Stimulated activated CD8-positive, alpha-beta memory T cell treated with anti-CD3 and anti-CD28 coated beads, Interleukin-15, amount 100 ng/mL, for 48 hours (primary cell): ENCODE results near the gene FOXP1.
A peak's percentile ranks its signal among the peaks of the same experiment; 100 is the strongest.

Experiments
- DNase-seq, 2 donors: peaks; one replicate each; pipeline ENCODE4 v3.0.0-alpha.2; 2020; ENCODE audit warnings: low read depth in 2 of 2

The FOXP1 gene

DNA sequence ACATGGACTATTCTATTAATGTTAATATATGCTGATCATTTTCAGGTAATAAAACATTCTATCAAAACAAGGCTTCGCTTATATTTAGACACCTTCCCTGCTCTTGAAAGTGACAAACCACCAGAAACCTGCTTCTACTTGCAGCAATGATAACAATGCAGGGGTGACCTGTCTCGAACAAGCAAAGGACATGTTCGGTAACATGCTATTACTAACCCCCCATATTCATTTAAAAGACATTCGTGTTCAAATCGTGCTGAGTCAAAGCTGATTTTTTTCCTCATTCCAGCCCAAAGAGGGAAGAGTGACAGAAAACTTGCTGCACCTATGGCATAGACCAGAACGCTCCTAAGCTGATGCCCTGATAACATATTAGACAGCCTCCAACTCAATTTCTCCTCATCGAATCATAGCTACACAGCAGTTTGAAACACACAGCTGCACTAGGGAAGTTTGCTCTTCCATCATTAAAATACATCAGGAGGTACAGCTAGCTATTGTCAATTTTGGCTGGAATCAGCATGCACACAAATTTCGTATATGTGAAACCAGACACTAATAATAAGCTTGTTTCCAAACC lies 341.5 kb downstream of the FOXP1 start:
- no peak for DNase-seq

DNA sequence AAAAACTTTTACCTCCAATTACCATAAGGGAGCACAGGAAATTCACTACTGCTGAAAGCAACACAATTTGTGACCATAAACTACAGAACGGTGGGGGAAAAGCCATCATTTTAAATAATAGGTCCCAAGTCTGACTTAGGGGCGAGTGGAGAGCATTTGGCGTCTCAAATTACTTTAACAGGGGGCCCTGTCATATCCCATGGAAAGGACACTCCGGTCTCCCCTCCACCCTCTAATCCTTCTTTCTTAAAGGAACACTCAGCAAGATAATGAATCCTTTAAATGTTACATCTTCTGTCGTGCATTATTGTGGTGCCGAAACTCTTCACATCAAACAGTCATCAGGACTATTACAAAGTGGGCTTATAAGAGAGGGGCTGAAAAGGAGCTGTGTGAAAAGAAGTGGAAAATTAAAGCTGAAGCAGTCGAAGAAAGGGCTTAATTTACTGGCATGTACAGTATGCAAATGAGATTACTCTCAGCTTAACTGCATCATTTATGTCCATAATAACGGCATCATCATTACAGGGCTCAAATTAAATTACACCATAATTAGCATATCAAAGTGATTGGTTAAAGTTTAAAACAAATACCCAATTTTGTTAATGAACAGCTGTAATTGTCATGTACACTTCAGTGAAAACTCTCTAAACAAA lies 342.2 kb downstream of the FOXP1 start:
- no peak for DNase-seq

DNA sequence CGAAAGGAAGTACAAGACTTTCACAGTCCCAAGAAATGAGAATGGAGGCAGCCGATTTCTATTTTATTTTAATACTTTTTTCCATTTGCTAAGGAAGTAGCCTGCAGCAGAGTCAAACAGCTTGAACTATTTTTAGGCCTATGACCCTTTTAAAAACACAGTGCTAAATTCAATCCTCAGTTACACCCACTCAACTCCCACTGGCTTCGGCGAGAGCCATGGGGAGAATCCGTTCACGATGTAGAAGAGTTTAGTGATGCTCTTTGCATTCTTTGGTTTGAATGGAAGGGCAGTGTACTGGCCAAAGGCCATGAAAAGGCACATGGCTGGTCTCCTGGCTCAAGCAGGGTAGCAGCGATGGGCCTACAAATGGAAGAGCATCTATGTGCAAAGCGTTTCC lies 343.5 kb downstream of the FOXP1 start:
- no peak for DNase-seq

DNA sequence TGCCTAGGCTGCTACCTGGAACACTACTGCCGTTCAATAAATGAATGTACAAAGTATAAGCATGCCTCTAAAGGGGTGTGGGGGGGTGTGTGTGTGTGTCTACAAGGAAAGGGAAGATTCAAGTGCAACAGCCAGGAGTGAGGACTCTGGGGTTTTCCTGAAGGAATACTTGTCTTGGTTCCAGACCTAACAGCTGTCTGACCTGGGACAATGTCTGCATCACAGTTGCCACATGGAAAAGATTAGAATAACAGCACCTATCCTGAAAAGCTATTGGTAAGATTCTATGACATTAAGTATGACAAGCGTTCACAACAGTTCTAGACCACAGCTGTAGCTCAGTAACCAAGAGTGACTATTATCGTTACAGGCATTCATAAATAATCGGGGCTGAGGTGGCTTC lies 345.2 kb downstream of the FOXP1 start:
- no peak for DNase-seq

DNA sequence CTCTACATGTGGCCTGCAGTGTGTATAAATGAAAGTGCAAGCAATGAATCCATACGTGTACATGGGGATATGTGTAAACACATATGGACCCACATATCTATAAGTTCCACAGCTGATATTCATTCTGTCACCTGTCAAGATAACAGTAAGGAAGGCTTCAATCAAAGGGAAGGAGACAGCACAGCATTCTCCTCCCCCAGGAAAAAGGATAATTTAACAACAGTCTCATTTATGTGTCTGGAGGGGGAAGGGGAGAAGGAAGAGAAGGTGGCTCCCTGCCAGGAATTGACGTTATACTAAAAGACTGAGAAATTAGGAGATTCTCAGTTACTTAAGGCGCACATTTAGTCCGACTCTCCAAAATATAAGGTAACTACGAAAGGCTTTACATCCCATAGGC lies 345.9 kb downstream of the FOXP1 start:
- DNase-seq: no peak

DNA sequence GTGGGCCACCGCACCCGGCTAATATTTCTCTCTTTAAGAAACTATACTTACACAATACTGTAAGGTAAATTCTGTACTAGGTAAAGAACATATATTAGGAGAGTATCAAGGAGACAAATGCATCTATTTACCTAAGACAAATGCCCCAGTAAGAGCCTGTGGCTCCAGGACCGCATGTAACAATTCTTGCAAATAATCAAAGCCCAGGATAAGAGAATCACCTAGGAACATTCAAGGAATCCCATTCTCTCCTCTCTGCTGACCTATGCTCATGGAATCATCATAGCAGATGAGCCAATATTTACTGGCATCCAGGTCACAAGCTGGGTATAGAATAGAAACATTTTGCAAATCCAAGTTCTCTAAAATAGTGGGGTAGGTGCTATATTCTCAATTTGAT lies 347.7 kb downstream of the FOXP1 start:
- DNase-seq: no peak

DNA sequence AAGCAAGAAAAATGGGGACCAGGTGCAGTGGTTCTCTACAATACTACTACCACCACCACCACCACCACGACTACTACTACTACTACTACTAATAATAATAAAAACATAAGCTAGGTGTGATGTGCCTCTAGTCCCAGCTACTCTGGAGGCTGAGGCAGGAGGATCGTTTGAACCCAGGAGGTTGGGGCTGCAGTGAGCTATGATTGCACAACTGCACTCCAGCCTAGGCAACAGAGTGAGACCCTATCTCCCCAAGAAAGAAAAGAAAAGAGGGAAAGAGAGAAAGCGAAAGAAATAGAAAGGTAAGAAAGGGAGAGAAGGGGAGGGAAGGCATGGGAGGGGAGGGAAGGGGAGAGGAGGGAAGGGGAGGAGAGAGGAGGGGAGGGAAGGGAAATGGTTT lies 350.6 kb downstream of the FOXP1 start:
- DNase-seq: no peak

DNA sequence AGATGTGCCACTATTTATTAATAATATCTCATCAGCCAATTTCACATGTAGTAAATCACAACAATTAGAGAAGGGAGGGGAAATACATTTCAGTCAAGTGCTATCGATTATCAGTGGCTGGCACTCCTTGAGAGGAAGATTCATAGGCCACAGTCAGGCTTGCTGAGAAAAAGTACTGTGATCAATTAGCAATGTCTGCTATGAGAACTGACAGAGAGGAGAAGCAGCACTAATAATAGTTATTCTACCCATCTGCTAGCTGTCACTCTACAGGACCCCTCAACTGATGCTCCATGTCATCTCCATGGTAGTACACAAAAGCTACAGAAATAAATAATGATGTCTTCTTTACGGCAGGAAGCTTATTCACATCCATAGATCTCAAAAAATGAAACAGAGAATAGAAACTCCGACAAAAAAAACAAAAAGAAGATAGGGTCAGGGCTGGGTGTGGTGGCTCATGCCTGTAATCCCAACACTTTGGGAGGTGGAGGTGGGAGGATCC lies 351.3 kb downstream of the FOXP1 start:
- no peak for DNase-seq

DNA sequence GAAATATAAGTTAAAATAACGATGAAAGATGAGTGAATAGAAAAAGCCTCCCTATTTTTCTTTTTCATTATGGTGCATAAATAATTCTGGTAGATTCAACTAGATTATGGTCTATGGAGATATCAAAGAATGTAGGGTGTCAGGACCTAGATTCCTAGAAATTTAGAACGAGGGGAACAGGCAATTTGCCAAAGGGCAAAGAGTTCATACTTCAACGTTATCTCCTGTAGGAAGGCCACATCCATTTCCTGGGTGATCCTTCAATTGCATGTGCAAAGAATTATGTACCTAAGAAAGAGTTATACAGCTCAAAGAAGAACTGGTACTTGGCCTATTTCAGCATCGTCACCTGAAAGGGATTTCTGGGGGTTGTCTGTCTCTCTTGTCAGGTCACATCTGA lies 351.8 kb downstream of the FOXP1 start:
- no peak for DNase-seq

DNA sequence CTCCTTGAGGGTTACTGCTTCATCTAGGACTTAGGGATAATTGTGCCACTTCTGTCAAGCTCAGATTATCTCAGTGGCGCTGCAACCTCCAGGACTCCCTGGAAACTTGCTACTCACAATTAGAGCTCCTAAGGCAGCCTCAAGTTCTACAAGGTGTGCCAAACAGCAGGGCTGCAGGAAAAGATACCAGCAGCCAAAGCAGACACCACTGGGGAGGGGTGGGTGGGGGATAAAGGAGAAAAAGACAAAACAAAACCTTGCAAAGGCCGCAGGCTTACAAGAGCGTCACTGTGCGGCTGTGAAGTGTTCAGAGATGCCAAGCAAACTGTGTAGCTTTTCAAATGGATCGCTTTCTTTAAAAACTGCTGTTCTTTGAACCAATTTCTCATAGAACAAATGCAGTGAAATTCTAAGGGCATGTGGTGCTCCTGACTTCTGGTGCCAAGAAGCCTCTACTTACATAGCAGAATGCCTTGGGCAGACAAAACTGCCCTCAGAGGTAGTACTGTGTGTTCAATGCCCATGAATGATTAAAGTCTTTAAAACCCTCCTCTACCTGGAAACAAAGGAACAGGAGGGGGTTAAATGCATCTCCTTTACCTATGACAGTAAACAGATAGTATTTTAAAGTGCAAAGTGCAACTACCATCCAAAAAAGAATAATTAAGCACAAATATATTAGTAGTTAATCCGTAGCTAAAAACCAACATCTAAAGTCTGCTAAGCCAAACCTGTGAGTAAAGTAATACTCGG lies 353.4 kb downstream of the FOXP1 start:
- no peak for DNase-seq

DNA sequence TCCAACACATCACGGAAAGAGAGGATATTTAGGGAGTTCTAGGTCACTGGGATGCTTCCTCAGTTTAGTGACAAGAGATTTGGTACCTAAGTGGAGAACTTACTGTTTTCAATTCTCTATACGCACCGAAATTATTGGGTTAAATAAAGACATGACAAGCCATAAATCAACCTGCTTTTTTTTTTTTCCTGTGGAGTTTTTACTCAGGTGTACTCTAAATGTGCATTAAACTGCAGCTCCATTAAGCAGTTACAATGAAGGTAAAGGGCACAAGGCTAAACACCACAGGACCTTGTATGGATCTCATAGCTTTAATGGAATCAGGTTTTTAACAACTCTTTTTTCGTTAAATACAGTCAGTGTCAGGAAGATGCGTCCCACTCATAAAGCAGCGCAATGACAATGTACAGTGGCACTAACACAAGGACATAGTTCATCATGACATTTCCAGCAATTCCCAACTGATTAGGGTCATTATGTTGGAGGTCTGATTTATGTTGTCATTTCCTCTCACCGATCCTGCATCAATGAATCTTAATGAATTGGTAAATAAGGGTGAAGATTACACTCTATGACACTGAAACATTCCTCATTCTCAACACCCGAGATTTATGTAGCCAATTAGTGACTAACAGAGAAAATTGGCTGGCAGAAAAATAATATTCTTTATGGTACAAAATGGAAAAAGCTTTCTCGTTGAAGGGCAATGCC lies 355.2 kb downstream of the FOXP1 start:
- no peak for DNase-seq

DNA sequence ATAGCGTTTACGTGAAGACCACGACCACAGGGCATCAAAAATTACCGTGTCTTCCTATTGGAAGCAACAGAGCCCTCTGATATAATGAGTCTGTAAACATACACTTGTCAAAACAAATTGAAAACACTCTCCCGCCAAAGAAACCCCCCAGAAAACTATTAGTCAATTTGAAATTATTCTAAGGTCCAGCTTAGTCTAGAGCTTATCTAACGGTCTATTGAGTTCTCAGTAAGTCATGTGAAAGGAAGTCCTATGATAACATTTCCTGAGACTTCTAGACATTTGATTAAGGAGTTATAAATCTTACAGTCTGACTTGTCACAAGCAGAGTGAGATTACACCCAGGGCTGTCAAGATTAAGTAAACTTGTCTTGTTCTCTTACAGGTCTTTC lies 356.3 kb downstream of the FOXP1 start:
- DNase-seq: no peak

DNA sequence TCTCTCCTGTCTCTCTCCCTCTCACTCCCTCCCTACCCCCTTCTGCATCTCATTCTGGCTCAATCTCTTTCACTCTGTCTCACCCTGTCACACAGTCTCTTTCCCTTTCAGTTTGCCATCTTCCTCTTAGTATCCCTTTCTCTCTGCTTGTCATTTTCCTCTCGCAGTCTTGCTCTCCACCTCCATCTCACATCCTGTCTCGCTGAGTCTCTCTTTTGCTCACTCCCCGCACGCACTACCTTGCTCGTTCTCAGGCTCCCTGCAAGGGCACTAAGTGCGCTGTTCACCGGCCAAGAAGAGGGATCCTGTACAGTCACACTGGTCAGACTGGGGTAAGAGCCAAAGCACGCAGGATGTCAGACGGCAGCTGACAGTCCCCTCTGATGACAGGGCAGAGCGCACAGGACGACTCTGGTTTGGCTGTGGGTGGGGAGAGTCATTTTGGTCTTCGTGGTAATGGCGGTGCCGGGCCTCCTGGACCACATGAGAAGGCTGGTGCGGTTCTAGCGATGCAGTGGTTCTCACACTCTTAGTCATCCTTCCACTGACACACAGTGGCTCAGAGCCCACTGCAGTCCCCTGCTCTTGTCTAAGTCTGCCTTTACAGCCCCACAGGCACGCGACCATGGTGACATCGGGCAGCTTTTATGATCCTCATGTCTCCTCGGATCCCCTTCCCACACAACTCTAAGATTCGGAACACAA lies 356.8 kb downstream of the FOXP1 start:
- DNase-seq: peak; percentile 89 to 92

DNA sequence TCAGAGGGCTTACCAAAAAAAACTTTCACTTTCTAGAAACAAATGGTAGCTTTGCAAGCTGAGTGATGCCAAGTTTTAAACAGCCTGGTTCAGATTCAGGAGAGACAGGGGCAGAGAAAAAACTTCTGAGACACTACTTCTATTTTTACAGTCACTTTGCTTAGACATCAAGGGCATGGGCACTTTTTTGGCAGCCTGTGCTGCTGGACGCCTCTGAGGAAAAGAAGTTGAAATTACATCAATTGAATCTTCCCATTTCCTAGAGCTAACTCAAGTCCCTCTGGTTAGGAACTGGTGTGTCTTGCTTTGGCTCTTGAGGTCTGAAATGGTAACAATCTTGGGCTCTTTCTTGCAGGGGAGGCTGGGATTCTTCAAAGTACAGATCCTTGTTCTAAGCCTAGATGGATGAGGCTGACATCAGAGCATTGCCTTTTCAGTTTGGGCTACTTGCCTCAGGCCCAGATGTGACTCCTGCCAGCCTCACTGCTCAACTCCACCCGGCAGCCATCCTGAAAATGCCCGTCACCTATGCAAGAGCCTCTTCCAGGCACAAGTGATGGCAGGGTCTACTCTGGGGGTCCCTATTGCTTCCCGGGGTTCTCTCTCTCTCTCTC lies 357.5 kb downstream of the FOXP1 start:
- no peak for DNase-seq

DNA sequence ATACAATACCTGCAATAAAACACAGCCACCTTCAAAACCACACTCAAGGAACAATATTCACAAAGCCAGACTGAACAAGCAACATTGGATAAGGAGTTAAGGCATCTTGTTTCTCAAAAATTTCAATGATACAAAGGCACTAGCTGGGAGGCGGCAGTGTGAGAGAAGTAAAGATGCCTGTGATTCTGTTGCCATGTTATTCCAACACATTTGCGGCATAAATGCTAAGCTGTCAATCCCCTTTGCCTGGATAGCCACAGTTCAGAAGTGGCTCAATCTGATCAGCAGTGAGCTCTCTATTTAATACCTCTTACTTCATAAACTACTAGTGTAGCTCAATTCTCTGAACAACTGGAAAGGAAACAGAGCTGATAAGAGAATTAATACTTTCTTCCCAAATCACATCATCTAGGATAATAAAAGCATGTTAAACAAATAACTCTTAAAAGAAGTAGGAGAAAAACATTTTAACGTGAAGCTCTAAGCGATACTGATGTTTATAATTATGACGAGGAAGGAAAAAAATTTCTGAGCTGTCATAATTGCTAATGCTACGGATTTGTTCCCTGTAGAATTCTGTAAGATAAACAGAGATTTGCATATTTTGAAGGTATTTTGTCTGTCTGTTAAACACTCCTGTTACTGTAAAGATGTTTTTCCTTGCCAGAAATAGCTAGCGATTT lies 358.4 kb downstream of the FOXP1 start:
- no peak for DNase-seq

DNA sequence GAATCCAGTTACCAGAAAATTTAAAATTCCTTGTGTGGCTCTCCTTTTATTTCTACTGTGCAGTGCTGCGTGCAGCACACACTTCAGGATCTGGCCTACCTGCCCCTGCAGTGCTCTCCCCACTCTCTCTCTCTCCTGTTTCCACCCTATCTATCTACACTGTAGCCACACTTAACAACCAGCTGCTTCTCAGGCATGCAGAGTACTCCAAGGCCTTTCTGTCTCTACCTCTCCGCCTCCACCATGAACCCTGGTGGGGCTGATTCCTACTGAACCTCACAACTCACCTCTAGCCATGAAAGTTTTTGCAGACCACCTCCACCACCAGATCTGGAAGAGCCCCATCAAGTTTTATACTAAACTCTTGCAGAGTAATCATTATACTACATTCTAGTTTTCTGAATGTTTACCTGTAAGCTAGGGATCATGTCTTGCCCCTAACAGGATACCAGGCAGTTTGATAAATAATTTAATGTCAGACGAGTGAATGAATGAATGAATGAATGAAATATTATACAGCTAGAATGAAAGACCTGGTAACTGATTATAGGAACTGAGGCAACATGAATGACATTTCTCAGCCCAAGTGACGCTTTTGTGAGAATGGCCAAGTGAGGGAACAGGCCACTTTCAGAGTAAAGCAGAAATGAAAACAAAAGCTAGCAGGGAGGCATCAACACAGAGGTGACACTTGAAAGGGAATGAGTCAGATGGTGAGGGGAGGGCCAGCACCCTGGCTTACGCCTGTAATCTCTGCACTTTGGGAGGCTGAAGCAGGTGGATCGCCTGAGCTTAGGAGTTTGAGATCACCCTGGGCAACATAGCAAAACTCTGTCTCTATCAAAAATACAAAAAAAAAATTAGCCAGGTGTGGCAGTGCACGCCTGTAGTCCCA lies 363.5 kb downstream of the FOXP1 start:
- DNase-seq: peak; percentile 36 to 45

DNA sequence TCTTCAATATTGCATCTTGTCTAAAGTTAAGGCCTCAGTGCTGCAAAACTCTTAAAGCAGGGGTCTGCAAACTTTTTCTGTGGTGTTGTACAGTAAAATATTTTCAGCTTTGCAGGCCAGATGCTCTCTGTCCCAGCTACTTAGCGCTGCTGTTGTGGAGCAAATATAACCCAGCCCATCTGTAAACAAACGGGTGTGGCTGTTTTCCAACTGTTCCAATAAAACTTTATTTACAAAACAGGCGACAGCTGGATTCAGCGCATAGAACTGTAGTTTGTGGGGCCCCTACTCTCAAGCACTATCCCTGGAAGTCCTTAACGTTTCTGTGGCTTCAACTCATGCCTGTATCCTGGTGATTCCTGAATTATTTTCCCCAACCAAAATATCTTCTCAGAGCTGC lies 365.0 kb downstream of the FOXP1 start:
- DNase-seq: no peak

DNA sequence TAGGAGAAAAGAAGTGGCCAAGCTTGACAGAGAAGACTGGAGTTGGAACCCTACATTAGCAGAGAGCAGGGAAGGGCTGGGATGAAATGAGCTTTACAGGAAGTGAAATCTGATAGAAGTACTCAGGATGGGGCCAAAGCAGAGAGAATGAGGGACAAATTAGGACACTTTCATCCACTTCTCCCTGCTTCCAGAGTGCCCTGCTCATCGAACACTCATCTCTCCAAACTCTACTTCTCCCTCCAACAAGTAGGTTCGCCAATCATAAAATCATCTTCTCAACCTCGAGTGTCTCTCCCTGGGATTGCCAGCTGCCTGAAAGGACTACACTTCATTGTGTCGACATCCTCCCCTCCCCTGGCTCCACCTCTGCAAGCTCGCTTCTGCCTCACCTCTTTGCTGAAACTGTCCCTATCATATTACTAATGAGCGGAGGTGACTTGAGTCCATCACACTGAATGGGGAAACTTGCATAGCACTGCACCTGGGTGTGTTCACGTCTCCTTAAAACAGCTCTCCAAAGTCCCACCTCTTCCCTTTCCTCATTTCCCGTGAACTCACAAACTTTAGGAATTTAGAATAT lies 365.8 kb downstream of the FOXP1 start:
- DNase-seq: no peak

DNA sequence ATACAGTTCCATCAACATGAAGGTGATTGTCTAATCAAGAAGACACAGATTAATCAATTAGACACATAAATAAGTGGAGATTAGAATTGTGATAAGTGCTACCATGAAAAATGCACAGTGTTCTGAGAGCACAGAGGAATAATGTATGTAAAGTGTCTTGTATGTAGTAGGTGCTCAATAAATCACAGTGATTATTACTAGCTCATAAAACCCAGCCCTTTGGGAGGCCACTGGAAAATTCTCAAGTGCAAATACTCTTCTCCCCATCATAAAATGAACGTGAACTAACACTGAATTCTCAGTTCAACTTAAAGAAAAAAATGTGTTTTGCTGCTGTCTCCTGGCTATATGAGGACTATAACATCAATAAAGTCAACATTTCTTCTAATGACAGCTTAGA lies 368.2 kb downstream of the FOXP1 start:
- DNase-seq: no peak
